Gastrocnemius medialis (tissue), 4 donors: Measurements from ENCODE around the gene DHX16. TPM values are rescaled to one million over a fixed set of nuclear protein-coding genes. Genes with fewer than 3 reads are reported as not detected.

Experiments used
- ATAC-seq, 2 donors: fragments of 150-250 bp; one replicate each; pipeline ENCODE4 v1.9.1; 2016
- DNase-seq, 2 donors: peaks; one replicate each; pipeline ENCODE4 v3.0.0-alpha.2; 2019
- H3K27ac ChIP-seq, 4 donors: fragments of 200-600 bp; sonication (generic); 1 replicate in 1 of 4; 2 replicates in 3 of 4; pipeline ENCODE4 v1.5.1; 2016 to 2018; ENCODE audit warnings: mild to moderate bottlenecking in 2 of 4, moderate library complexity in 1 of 4
- H3K27me3 ChIP-seq, 3 donors: fragments of 200-600 bp; sonication (generic) in 2 of 3; 1 replicate in 1 of 3; 2 replicates in 2 of 3; pipeline versions ENCODE4 v1.5.1 to v1.6.0; 2016 to 2019; ENCODE audit warnings: mild to moderate bottlenecking in 1 of 3, moderate library complexity in 1 of 3
- H3K36me3 ChIP-seq, 2 donors: fragments of 200-600 bp; sonication (generic) in 1 of 2; one replicate each; pipeline ENCODE4 v1.5.1; 2017 to 2018
- H3K4me1 ChIP-seq, 2 donors: fragments of 200-600 bp; sonication (generic) in 1 of 2; one replicate each; pipeline ENCODE4 v1.5.1; 2016 to 2017; ENCODE audit warnings: mild to moderate bottlenecking in 2 of 2
- H3K4me3 ChIP-seq, 4 donors: fragments of 200-600 bp; sonication (generic) in 3 of 4; 1 replicate in 1 of 4; 2 replicates in 3 of 4; pipeline ENCODE4 v1.5.1; 2016 to 2019; ENCODE audit warnings: mild to moderate bottlenecking in 2 of 4
- H3K9me3 ChIP-seq, 3 donors: fragments of 200-600 bp; sonication (generic) in 2 of 3; 1 replicate in 1 of 3; 2 replicates in 2 of 3; pipeline ENCODE4 v1.5.1; 2016 to 2019
- POLR2A ChIP-seq, 2 donors: fragments of 450-650 bp; IDR thresholded peaks; one replicate each; pipeline ENCODE4 v1.6.1; 2017; ENCODE audit warnings: antibody characterized with exemption in 2 of 2, mild to moderate bottlenecking in 2 of 2, moderate library complexity in 2 of 2
- in situ Hi-C, 4 donors: fragments of 200-750 bp; cut with MboI; loops; one replicate each; pipeline versions ENCODE4 v1.15.0 to v1.8.0; 2017; ENCODE audit warnings: low sequenced_read_pairs in 4 of 4
- intact Hi-C: fragments of 100-400 bp; cut with DNase I; formaldehyde crosslinking; loops from one replicate; pipeline ENCODE4 v1.15.1; 2023; ENCODE audit warnings: low total_unique reads
- total RNA-seq, 4 donors: library from RNA; depleted of rRNA; stranded (reverse); fragments of >200 nt; gene quantifications; one replicate each; pipeline versions ENCODE4 v1.1.0 to v1.2.3, GENCODE V29; 2016
- TF ChIP-seq, protein P1 (sequence below), 5 experiments: fragments of 450-650 bp in 3 of 5; fragments of 200-600 bp in 2 of 5; sonication (generic) in 2 of 5; IDR thresholded peaks in 4 of 5; conservative IDR thresholded peaks in 1 of 5; 1 replicate in 4 of 5; 2 replicates in 1 of 5; pipeline ENCODE4 v1.5.1; 2016 to 2019; ENCODE audit warnings: antibody characterized with exemption in 5 of 5, mild to moderate bottlenecking in 3 of 5, moderate library complexity in 3 of 5

Gene DHX16
- total RNA-seq, 4 donors from 2014 or later, result 39.1 to 74.8 (median 49.4) TPM

DNA sequence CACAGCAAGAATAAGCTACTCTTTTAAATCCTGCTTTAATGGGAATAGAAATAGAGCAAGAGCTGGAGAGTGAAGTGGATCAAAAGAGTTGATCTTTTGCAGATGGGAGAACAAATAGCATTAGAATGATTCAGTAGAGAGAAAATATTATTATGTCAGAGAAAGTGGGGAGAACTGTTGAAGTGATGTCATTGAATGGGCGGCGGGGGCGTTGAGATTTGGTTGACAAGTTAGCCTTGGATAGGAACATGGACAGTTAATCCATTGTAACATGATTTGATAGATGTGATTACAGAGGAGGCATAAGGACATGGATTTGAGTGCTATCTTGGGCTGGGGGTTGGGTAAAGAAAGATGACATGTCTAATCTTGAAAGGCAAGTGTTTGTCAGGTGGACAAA, 37.0 kb downstream of the DHX16 start:
- Histone ChIP-seq H3K36me3 (peaks cover 0 to 6% of the 10 kb centered on the region in 2 donors), H3K4me1 (no peaks in the 10 kb centered on the region), H3K27ac (no peak overlapping the region), H3K4me3 (no peak overlapping the region), H3K9me3 (no peaks in the 10 kb centered on the region), H3K27me3 (no peaks in the 10 kb centered on the region)
- in situ Hi-C loops (no loop called here), intact Hi-C loops (no loop called here)
- TF ChIP-seq POLR2A (IDR thresholded peaks at IDR 0.05), result no peak
- TF ChIP-seq, protein P1, sequence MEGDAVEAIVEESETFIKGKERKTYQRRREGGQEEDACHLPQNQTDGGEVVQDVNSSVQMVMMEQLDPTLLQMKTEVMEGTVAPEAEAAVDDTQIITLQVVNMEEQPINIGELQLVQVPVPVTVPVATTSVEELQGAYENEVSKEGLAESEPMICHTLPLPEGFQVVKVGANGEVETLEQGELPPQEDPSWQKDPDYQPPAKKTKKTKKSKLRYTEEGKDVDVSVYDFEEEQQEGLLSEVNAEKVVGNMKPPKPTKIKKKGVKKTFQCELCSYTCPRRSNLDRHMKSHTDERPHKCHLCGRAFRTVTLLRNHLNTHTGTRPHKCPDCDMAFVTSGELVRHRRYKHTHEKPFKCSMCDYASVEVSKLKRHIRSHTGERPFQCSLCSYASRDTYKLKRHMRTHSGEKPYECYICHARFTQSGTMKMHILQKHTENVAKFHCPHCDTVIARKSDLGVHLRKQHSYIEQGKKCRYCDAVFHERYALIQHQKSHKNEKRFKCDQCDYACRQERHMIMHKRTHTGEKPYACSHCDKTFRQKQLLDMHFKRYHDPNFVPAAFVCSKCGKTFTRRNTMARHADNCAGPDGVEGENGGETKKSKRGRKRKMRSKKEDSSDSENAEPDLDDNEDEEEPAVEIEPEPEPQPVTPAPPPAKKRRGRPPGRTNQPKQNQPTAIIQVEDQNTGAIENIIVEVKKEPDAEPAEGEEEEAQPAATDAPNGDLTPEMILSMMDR (IDR thresholded peaks at IDR 0.05 in 4 of 5, conservative IDR thresholded peaks at IDR 0.05 in 1 of 5), result no peak
- ATAC-seq (no peak), DNase-seq (no peak)

DNA sequence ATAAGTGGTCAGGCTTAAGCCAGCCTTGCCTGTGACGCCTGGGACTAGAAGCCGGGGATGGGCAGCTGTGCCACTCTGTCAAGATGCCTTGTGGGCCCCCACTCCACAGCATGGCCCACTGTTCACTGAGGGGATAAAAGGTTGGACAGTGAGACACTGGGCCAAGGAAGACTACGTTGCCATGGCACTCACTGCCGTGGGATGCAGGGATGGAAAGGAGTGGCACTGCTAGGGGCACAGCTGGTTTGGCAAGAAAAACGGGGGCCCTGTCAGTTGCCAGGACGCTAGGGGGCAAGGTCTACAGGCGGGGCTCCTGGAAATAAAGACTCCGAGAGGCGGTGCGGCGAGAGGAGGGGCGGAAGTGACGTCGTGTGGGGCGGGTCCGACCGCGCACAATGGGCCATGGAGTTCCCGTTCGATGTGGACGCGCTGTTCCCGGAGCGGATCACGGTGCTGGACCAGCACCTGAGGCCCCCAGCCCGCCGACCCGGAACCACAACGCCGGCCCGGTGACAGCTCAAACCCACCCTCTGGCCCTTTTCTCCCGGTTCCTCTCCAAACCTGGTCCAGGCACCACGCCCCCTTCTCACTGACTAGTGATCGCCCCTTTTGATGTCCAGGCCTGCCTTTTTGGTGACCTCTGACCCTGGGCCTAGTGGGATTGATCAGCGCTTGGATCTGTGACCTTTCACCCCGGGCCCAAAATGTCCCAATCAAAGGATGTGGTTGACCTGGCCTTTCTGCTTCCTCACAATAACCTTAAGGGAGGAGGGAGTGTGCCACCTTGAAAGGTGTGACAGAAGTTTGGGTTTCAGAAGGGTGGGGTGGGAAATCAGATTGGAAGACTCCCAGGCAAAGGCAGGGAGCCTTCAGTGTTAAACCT, 46.1 kb downstream of the DHX16 start, which contains the start of gene ATAT1:
ATAT1 (plus strand) TSS at position 391 of the 883 bp plus-strand sequence.
- H3K4me3 ChIP-seq, result peak within 1 kb of the TSS; percentile 45 to 68 (median 64)
- no peaks in the 10 kb centered on the region for H3K9me3 ChIP-seq
- peaks cover 4 to 5% of the 10 kb centered on the region in 2 donors for H3K4me1 ChIP-seq
- in situ Hi-C loops, result no loop called here
- ATAC-seq (peak; percentile 86 to 88), DNase-seq (peak; percentile 78 to 81)
- no peaks in the 10 kb centered on the region for H3K27me3 ChIP-seq
- peaks cover 0 to 52% of the 10 kb centered on the region in 2 donors for H3K36me3 ChIP-seq
- H3K27ac ChIP-seq, result peak within 1 kb of the TSS; percentile 84 to 96 (median 88)
- TF ChIP-seq, protein P1 (IDR thresholded peaks at IDR 0.05 in 4 of 5, conservative IDR thresholded peaks at IDR 0.05 in 1 of 5), result peak in 3 of 5 experiments; percentile 32 to 44 (median 33)
- peak; percentile 23 to 32 for TF ChIP-seq POLR2A (IDR thresholded peaks at IDR 0.05)
- intact Hi-C loops, result no loop called here

DNA sequence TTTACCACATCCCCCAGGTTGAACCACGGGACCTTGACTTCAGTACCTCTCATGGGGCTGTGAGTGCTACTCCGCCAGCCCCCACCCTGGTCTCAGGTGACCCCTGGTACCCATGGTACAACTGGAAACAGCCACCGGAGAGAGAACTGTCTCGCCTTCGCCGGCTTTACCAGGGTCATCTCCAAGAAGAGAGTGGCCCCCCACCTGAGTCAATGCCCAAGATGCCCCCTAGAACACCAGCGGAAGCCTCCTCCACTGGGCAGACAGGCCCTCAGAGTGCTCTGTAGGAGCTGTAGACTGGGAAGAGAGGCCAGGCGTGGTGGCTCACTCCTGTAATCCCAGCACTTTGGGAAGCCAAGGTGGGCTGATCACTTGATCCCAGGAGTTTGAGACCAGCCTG, 47.3 kb downstream of the DHX16 start:
- H3K36me3 ChIP-seq, result peaks cover 0 to 64% of the 10 kb centered on the region in 2 donors
- DNase-seq (no peak), ATAC-seq (no peak)
- in situ Hi-C loops (no loop called here), intact Hi-C loops (no loop called here)
- no peak overlapping the region for H3K4me3 ChIP-seq
- H3K4me1 ChIP-seq, result peaks cover 4 to 5% of the 10 kb centered on the region in 2 donors
- peak overlapping the region in 3 of 4 donors; percentile 84 to 96 (median 91) for H3K27ac ChIP-seq
- H3K9me3 ChIP-seq, result no peaks in the 10 kb centered on the region
- TF ChIP-seq POLR2A (IDR thresholded peaks at IDR 0.05), result no peak
- TF ChIP-seq, protein P1 (IDR thresholded peaks at IDR 0.05 in 4 of 5, conservative IDR thresholded peaks at IDR 0.05 in 1 of 5), result no peak
- H3K27me3 ChIP-seq, result no peaks in the 10 kb centered on the region

DNA sequence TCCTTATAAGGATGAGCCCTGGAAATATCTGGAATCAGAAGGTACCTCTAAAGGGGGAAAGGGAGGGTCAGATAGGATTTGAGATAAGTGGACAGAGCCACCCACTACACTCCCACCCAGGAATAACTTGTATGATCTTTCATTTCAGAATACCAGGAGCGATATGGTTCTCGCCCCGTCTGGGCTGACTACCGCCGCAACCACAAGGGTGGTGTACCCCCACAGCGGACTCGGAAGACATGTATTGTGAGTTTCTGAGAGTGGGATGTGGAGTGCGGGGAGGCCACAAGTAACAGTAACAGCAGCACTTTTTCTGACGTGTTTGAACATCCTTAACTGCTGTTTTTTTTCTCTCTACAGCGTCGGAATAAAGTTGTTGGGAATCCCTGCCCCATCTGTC, 53.2 kb downstream of the DHX16 start:
- Histone ChIP-seq H3K27ac (peak overlapping the region in 3 of 4 donors; percentile 90 to 98 (median 91)), H3K4me3 (no peak overlapping the region), H3K27me3 (no peaks in the 10 kb centered on the region), H3K9me3 (no peaks in the 10 kb centered on the region), H3K4me1 (peaks cover 10 to 15% of the 10 kb centered on the region in 2 donors), H3K36me3 (peaks cover 3 to 66% of the 10 kb centered on the region in 2 donors)
- DNase-seq (no peak), ATAC-seq (no peak)
- TF ChIP-seq, protein P1 (IDR thresholded peaks at IDR 0.05 in 4 of 5, conservative IDR thresholded peaks at IDR 0.05 in 1 of 5), result no peak
- no peak for TF ChIP-seq POLR2A (IDR thresholded peaks at IDR 0.05)
- in situ Hi-C loops, result loop anchor here in 1 of 4 donors (25.0 kb wide), 1 partner anchor 1568 kb away; the partner anchor contains the start of genes AGER, AGPAT1, GPSM3 and PBX2
- intact Hi-C loops, result loop anchor here (5.0 to 10.0 kb wide), 4 partner anchors 53 to 1205 kb away; partner anchors contain the start of genes DDX39B, DHX16, HSPA1B and PRRC2A
